DMS153 (cell line): ENCODE data around the gene STX1B.
A peak's percentile ranks its signal among the peaks of the same experiment; 100 is the strongest.
"Not testable (repeated sequence)": the region's sequence is repeated elsewhere in the genome, so short reads cannot be mapped to it uniquely, and the experiment has no call there.

Source experiments
- DNase-seq: peaks from one replicate; lab custom pipeline; 2025; lab: John Stamatoyannopoulos, UW

The STX1B gene

GRCh38 chr16:31010585-31011325 lies at the start of gene STX1B:
Gene STX1B, minus strand, starts transcription at chr16:31010638. Its CDS starts 242 bp downstream, at chr16:31010396.
- no peak for DNase-seq

- DNase-seq, result no peak
These were observed 45.2 kb upstream of the STX1B start for GRCh38 chr16:31055613-31056012.

GRCh38 chr16:31052114-31052513 lies 41.7 kb upstream of the STX1B start:
- DNase-seq, result no peak

GRCh38 chr16:31050280-31051030 lies 40.0 kb upstream of the STX1B start:
- no peak for DNase-seq

- DNase-seq, result no peak
These were observed 33.6 kb upstream of the STX1B start for GRCh38 chr16:31043898-31044481.

- no peak for DNase-seq
These were observed 32.9 kb upstream of the STX1B start for GRCh38 chr16:31043352-31043751.

- DNase-seq, result no peak
These were observed 32.4 kb upstream of the STX1B start for GRCh38 chr16:31042866-31043265.

GRCh38 chr16:31038993-31039392 lies 28.6 kb upstream of the STX1B start:
- DNase-seq, result no peak

GRCh38 chr16:31036691-31037090 lies 26.3 kb upstream of the STX1B start:
- no peak for DNase-seq

GRCh38 chr16:31033709-31034492 lies 23.5 kb upstream of the STX1B start:
- DNase-seq, result peak; percentile 42

- DNase-seq, result peak; percentile 92
These were observed 22.6 kb upstream of the STX1B start, which contains the start of gene STX4 for GRCh38 chr16:31032736-31033708. Gene STX4, plus strand, starts transcription at chr16:31033558. Its CDS starts 248 bp downstream, at chr16:31033806.

GRCh38 chr16:31031276-31031675 lies 20.8 kb upstream of the STX1B start:
- DNase-seq, result no peak

GRCh38 chr16:31029272-31029671 lies 18.8 kb upstream of the STX1B start:
- DNase-seq, result no peak

- no peak for DNase-seq
These were observed 14.9 kb upstream of the STX1B start for GRCh38 chr16:31025339-31025738.

GRCh38 chr16:31023627-31024226 lies 13.3 kb upstream of the STX1B start:
- DNase-seq, result no peak

GRCh38 chr16:31023252-31023602 lies 12.8 kb upstream of the STX1B start:
- DNase-seq, result no peak

GRCh38 chr16:31022544-31023251 lies 12.3 kb upstream of the STX1B start:
- DNase-seq, result no peak

- no peak for DNase-seq
These were observed 10.1 kb upstream of the STX1B start for GRCh38 chr16:31020536-31020935.

GRCh38 chr16:31017756-31018155 lies 7.3 kb upstream of the STX1B start:
- DNase-seq, result not testable (repeated sequence)

- DNase-seq, result no peak
These were observed 5.6 kb upstream of the STX1B start for GRCh38 chr16:31016018-31016417.
